Right lobe of liver (tissue), 6 donors: ENCODE measurements around the gene BRICD5. TPM values are rescaled to one million over a fixed set of nuclear protein-coding genes. Genes with fewer than 3 reads are reported as not detected.

Experiments
- ATAC-seq, 4 donors: fragments of 200-7000 bp; cut with Tn5 transposase; one replicate each; pipeline ENCODE4 v1.9.1; 2020; ENCODE audit warnings: mild to moderate bottlenecking in 4 of 4, moderate library complexity in 4 of 4
- DNase-seq, 3 donors: peaks; one replicate each; pipeline ENCODE4 v3.0.0-alpha.2; 2020
- H3K27ac ChIP-seq, 3 donors: fragments of 200-600 bp; one replicate each; pipeline ENCODE4 v1.8.0; 2022
- H3K27me3 ChIP-seq, 2 donors: fragments of 200-600 bp; one replicate each; pipeline ENCODE4 v1.8.0; 2022
- H3K36me3 ChIP-seq, 4 donors: fragments of 200-600 bp; sonication (generic) in 1 of 4; one replicate each; pipeline versions ENCODE4 v1.5.1 to v1.8.0; 2017 to 2022; ENCODE audit warnings: control low read depth in 1 of 4
- H3K4me1 ChIP-seq, 4 donors: fragments of 200-600 bp; sonication (generic) in 1 of 4; one replicate each; pipeline versions ENCODE4 v1.5.1 to v1.8.0; 2017 to 2022; ENCODE audit warnings: control low read depth in 1 of 4
- H3K4me3 ChIP-seq, 3 donors: fragments of 200-600 bp; one replicate each; pipeline ENCODE4 v1.8.0; 2022
- H3K9me3 ChIP-seq, 4 donors: fragments of 200-600 bp; sonication (generic) in 1 of 4; one replicate each; pipeline versions ENCODE4 v1.5.1 to v1.8.0; 2017 to 2022; ENCODE audit warnings: control low read depth in 1 of 4
- POLR2A ChIP-seq: fragments of 450-650 bp; IDR thresholded peaks from one replicate; pipeline ENCODE4 v1.6.1; 2017; ENCODE audit warnings: antibody characterized with exemption, mild to moderate bottlenecking
- WGBS: methylation state at CpG from one replicate; pipeline ENCODE4 v1.1.6; 2018; ENCODE audit warnings: low coverage, low lambda C conversion rate; ENCODE audit not compliant: insufficient coverage; ENCODE audit errors: missing lambda C conversion rate; 5-methylcytosine and 5-hydroxymethylcytosine counted together
- intact Hi-C, 2 donors: fragments of 100-400 bp; cut with DNase I; formaldehyde crosslinking; loops; one replicate each; pipeline versions ENCODE4 v1.11.2 to v1.14.1; 2022
- total RNA-seq, 6 experiments: library from RNA; depleted of rRNA in 2 of 6; stranded (reverse); fragments of >200 nt in 2 of 6; fragmentation: NEBNext Ultra II Directional in 3 of 6; extraction: Animal tissue kit (Norgen Biotek cat#: 25700) in 3 of 6; gene quantifications; one replicate each; pipeline versions ENCODE4 v1.1.0 to v1.2.4, GENCODE V29; 2016 to 2023
- TF ChIP-seq, protein P1 (sequence below), 4 donors: fragments of 200-600 bp in 3 of 4; fragments of 450-650 bp in 1 of 4; IDR thresholded peaks; one replicate each; pipeline versions ENCODE4 v1.5.1 to v1.8.0; 2016 to 2022; ENCODE audit warnings: antibody characterized with exemption in 4 of 4, mild to moderate bottlenecking in 2 of 4
- donor health status: DM: no; HTN: yes; CAD: no.
- donor health status: DM: no; HTN: no; CAD: no.
- donor health status: DM: no; HTN: no; CAD: no.
- donor health status: DM: no; HTN: yes; CAD: no.
- donor health status: DM: no; HTN: yes; CAD: no.

BRICD5 gene
- total RNA-seq, 6 experiments from 2014 or later = 0.74 to 3.7 (median 2.0) TPM

DNA sequence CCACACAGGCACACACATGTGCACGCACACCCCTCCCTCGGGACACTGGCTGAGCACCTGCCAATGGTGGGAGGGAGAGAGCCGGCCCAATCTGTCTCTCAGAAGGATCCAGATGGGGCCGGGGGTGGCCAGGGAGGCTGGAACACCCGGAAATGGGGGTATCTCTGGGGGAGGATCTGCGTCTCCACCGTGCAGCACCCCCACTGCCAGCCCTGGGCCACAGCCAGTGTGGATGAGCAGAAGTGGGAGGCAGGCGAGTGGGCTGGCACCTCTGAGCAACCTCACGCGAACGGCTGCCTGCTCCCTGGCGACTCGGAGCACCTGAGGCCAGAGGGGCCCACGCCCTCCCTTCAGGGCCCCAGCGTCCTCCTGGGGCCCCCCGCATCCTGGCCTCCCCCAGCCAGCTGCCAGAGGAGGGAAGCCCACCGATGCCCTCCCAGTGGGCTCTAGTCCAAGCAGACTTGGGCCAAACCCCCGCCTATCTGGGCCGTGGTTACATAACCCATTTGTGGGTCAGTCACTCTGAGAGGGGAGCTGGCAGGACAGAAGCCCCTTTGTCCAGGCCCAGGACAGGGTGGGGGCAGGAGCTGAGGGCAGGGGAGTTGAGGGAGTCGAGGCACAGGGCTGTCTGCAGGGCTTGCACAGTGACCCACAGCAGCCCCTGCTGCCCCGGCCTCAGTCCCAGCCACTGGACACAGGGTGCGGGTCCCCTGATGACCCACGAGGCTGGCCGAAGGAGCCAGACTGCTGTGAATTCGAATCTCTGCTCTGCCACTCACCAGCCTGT lies 19.8 kb downstream of the BRICD5 start:
- H3K9me3 ChIP-seq = no peaks in the 10 kb centered on the region
- H3K36me3 ChIP-seq = no peaks in the 10 kb centered on the region
- no peak for TF ChIP-seq POLR2A
- TF ChIP-seq, protein P1, sequence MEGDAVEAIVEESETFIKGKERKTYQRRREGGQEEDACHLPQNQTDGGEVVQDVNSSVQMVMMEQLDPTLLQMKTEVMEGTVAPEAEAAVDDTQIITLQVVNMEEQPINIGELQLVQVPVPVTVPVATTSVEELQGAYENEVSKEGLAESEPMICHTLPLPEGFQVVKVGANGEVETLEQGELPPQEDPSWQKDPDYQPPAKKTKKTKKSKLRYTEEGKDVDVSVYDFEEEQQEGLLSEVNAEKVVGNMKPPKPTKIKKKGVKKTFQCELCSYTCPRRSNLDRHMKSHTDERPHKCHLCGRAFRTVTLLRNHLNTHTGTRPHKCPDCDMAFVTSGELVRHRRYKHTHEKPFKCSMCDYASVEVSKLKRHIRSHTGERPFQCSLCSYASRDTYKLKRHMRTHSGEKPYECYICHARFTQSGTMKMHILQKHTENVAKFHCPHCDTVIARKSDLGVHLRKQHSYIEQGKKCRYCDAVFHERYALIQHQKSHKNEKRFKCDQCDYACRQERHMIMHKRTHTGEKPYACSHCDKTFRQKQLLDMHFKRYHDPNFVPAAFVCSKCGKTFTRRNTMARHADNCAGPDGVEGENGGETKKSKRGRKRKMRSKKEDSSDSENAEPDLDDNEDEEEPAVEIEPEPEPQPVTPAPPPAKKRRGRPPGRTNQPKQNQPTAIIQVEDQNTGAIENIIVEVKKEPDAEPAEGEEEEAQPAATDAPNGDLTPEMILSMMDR (IDR thresholded peaks at IDR 0.05) = no peak
- ATAC-seq = no peak
- WGBS = 100% methylated on average over 2 of the region's 25 CpGs
- no peak for DNase-seq
- H3K4me1 ChIP-seq = peaks cover 0 to 6% (median 0%) of the 10 kb centered on the region in 4 donors
- H3K27ac ChIP-seq = no peak overlapping the region
- H3K27me3 ChIP-seq = peaks cover 0 to 8% of the 10 kb centered on the region in 2 donors
- intact Hi-C loops = loop anchor here (10.0 kb wide), 1 partner anchor 314 kb away; no protein-coding TSS in a partner anchor
- H3K4me3 ChIP-seq = no peak overlapping the region

- no peak for TF ChIP-seq POLR2A
- TF ChIP-seq, protein P1 (IDR thresholded peaks at IDR 0.05) = no peak
- 36% methylated on average over 2 of the region's 24 CpGs for WGBS
- no peak for ATAC-seq
- intact Hi-C loops = loop anchor here (10.0 kb wide), 1 partner anchor 315 kb away; no protein-coding TSS in a partner anchor
- no peaks in the 10 kb centered on the region for H3K9me3 ChIP-seq
- no peaks in the 10 kb centered on the region for H3K4me1 ChIP-seq
- no peak for DNase-seq
- no peaks in the 10 kb centered on the region for H3K36me3 ChIP-seq
- peaks cover 0 to under 1% of the 10 kb centered on the region in 2 donors for H3K27me3 ChIP-seq
- no peak overlapping the region for H3K4me3 ChIP-seq
- H3K27ac ChIP-seq = no peak overlapping the region
Observed at GRCh38 chr16:2190002-2190658, 20.5 kb downstream of the BRICD5 start.

GRCh38 chr16:2189252-2189893 lies 21.3 kb downstream of the BRICD5 start:
- WGBS = 84% methylated on average over 7 of the region's 25 CpGs
- no peak for DNase-seq
- Histone ChIP-seq H3K36me3 (no peaks in the 10 kb centered on the region), H3K4me1 (no peaks in the 10 kb centered on the region), H3K27ac (no peak overlapping the region), H3K9me3 (no peaks in the 10 kb centered on the region), H3K4me3 (no peak overlapping the region), H3K27me3 (no peaks in the 10 kb centered on the region)
- no peak for TF ChIP-seq POLR2A
- TF ChIP-seq, protein P1 (IDR thresholded peaks at IDR 0.05) = no peak
- ATAC-seq = no peak
- intact Hi-C loops = no loop called here

- TF ChIP-seq, protein P1 (IDR thresholded peaks at IDR 0.05) = no peak
- no peak for TF ChIP-seq POLR2A
- no peak for DNase-seq
- Histone ChIP-seq H3K4me1 (no peaks in the 10 kb centered on the region), H3K36me3 (no peaks in the 10 kb centered on the region), H3K9me3 (no peaks in the 10 kb centered on the region), H3K27ac (no peak overlapping the region), H3K27me3 (no peaks in the 10 kb centered on the region), H3K4me3 (no peak overlapping the region)
- 70% methylated on average over 2 of the region's 8 CpGs for WGBS
- intact Hi-C loops = no loop called here
- ATAC-seq = no peak
Observed at GRCh38 chr16:2188395-2188794, 22.3 kb downstream of the BRICD5 start.
